Neural progenitor cell (in vitro differentiated cells): ENCODE results near the gene IGSF21.

ENCODE experiments used
- EZH2 ChIP-seq: fragments of 200-600 bp; sonication (generic); IDR thresholded peaks from 2 replicates; pipeline ENCODE4 v1.6.1; 2017; ENCODE audit warnings: antibody characterized with exemption, mild to moderate bottlenecking, moderate library complexity
- TF ChIP-seq, protein P1 (sequence below): fragments of 200-600 bp; sonication (generic); IDR thresholded peaks from 2 replicates; pipeline ENCODE4 v1.5.1; 2017; ENCODE audit warnings: antibody characterized with exemption, mild to moderate bottlenecking

DNA sequence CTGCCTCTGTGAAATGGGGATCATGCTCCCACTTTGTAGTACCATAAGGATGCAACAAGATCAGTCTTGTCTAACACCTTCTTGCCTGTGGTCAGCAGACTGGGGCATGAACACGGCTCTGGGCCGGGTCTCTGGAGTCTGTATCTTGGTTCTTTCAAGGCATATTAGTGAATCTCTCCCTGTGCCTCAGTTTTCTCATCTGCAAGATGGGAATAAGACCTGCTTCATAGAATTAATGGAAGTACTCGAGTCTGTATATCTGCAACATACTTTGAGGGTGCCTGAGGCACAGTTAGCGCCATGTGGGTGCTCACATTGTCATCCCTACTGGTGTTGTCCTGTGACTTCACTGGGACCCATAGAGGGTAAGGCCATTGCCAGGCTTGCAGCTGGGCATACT lies 84.6 kb downstream of the IGSF21 start:
- TF ChIP-seq, protein P1, sequence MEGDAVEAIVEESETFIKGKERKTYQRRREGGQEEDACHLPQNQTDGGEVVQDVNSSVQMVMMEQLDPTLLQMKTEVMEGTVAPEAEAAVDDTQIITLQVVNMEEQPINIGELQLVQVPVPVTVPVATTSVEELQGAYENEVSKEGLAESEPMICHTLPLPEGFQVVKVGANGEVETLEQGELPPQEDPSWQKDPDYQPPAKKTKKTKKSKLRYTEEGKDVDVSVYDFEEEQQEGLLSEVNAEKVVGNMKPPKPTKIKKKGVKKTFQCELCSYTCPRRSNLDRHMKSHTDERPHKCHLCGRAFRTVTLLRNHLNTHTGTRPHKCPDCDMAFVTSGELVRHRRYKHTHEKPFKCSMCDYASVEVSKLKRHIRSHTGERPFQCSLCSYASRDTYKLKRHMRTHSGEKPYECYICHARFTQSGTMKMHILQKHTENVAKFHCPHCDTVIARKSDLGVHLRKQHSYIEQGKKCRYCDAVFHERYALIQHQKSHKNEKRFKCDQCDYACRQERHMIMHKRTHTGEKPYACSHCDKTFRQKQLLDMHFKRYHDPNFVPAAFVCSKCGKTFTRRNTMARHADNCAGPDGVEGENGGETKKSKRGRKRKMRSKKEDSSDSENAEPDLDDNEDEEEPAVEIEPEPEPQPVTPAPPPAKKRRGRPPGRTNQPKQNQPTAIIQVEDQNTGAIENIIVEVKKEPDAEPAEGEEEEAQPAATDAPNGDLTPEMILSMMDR, result no peak
- TF ChIP-seq EZH2, result no peak
